ENCODE results near the gene ESRRA. TPM values are rescaled to one million over a fixed set of nuclear protein-coding genes. Genes with fewer than 3 reads are reported as not detected.
"Not testable (repeated sequence)": the region's sequence is repeated elsewhere in the genome, so short reads cannot be mapped to it uniquely, and the experiment has no call there.

The ESRRA gene
- total RNA-seq, 6 experiments from 2014 or later: 18.9 to 25.0 (median 21.7) TPM

- Mint-ChIP-seq H3K4me3 (no peak overlapping the region), H3K27ac (peak overlapping the region; percentile 44; the same call in 1 of the 2 replicates), H3K36me3 (ENCODE audit: low read depth) (peaks cover 13% of the 10 kb centered on the region)
Observed at GRCh38 chr11:64312947-64313346, 7.6 kb downstream of the ESRRA start.

GRCh38 chr11:64313491-64314145 lies 8.3 kb downstream of the ESRRA start:
- Mint-ChIP-seq H3K27me3 (ENCODE audit: insufficient read depth) (peaks cover 1% of the 10 kb centered on the region), H3K9me3 (no peaks in the 10 kb centered on the region), H3K27ac (peak overlapping the region; percentile 44; the same call in 1 of the 2 replicates)

More at GRCh38 chr11:64312947-64313346, 7.6 kb downstream of the ESRRA start:
- no peaks in the 10 kb centered on the region for H3K9me3 Mint-ChIP-seq
- H3K4me1 Mint-ChIP-seq (ENCODE audit: low read depth): peaks cover 8% of the 10 kb centered on the region
- no peak for TF ChIP-seq CTCF (IDR thresholded peaks at IDR 0.05)
- DNase-seq: no peak
- H3K27me3 Mint-ChIP-seq (ENCODE audit: insufficient read depth): no peaks in the 10 kb centered on the region; the same call in 1 of the 2 replicates

GRCh38 chr11:64314146-64314804 lies 9.0 kb downstream of the ESRRA start:
- Mint-ChIP-seq H3K9me3 (no peaks in the 10 kb centered on the region), H3K4me1 (ENCODE audit: low read depth) (peaks cover 14% of the 10 kb centered on the region), H3K27ac (peak overlapping the region; percentile 19; the same call in 1 of the 2 replicates), H3K27me3 (ENCODE audit: insufficient read depth) (peaks cover 3% of the 10 kb centered on the region), H3K36me3 (ENCODE audit: low read depth) (peaks cover 13% of the 10 kb centered on the region), H3K4me3 (no peak overlapping the region; the same call in 1 of the 2 replicates)
- peak; percentile 58 for TF ChIP-seq CTCF (IDR thresholded peaks at IDR 0.05)
- DNase-seq: no peak

More at GRCh38 chr11:64313491-64314145, 8.3 kb downstream of the ESRRA start:
- H3K36me3 Mint-ChIP-seq (ENCODE audit: low read depth): peaks cover 13% of the 10 kb centered on the region
- no peak for DNase-seq
- H3K4me1 Mint-ChIP-seq (ENCODE audit: low read depth): peaks cover 8% of the 10 kb centered on the region
- no peak for TF ChIP-seq CTCF (IDR thresholded peaks at IDR 0.05)
- no peak overlapping the region for H3K4me3 Mint-ChIP-seq

- no peak overlapping the region for H3K27ac Mint-ChIP-seq
- no peak overlapping the region for H3K4me3 Mint-ChIP-seq
- DNase-seq: no peak
- peaks cover 3% of the 10 kb centered on the region for H3K27me3 Mint-ChIP-seq (ENCODE audit: insufficient read depth)
- peak; percentile 27; the same call in 1 of the 2 replicates for TF ChIP-seq CTCF (IDR thresholded peaks at IDR 0.05)
- peaks cover 17% of the 10 kb centered on the region for H3K4me1 Mint-ChIP-seq (ENCODE audit: low read depth)
- no peaks in the 10 kb centered on the region for H3K9me3 Mint-ChIP-seq
- H3K36me3 Mint-ChIP-seq (ENCODE audit: low read depth): peaks cover 13% of the 10 kb centered on the region
Observed at GRCh38 chr11:64314805-64315561, 9.7 kb downstream of the ESRRA start.

GRCh38 chr11:64315667-64316526 lies 10.6 kb downstream of the ESRRA start:
- not testable (repeated sequence) for H3K27me3 Mint-ChIP-seq (ENCODE audit: insufficient read depth); H3K9me3 Mint-ChIP-seq; DNase-seq
- peaks cover 20% of the 10 kb centered on the region for H3K4me1 Mint-ChIP-seq (ENCODE audit: low read depth)
- H3K36me3 Mint-ChIP-seq (ENCODE audit: low read depth): peaks cover 15% of the 10 kb centered on the region
- H3K4me3 Mint-ChIP-seq: peak overlapping the region; percentile 96
- peak overlapping the region; percentile 99; the same call in 1 of the 2 replicates for H3K27ac Mint-ChIP-seq
